Measurements from ENCODE around the gene MACROD2.

DNA sequence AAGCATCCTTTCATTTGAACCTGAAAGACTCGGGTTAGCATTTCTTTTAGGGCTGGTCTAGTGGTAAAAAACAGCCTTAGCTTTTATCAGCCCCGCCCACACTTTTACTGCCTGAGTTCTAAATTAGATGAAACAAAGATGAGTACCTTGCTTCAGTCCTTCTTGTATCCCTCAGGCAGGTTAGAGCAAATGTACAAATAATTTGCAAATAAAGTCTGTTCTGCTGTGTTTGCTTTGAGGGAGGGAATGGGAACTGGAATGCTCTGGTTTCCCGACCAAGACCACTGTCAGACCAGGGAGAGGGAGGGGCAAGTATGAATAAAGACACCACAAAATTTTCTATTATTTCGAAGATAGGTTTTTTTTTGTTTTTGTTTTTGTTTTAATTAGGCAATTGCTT lies 427.6 kb downstream of the MACROD2 start:
- TF ChIP-seq, protein P1, sequence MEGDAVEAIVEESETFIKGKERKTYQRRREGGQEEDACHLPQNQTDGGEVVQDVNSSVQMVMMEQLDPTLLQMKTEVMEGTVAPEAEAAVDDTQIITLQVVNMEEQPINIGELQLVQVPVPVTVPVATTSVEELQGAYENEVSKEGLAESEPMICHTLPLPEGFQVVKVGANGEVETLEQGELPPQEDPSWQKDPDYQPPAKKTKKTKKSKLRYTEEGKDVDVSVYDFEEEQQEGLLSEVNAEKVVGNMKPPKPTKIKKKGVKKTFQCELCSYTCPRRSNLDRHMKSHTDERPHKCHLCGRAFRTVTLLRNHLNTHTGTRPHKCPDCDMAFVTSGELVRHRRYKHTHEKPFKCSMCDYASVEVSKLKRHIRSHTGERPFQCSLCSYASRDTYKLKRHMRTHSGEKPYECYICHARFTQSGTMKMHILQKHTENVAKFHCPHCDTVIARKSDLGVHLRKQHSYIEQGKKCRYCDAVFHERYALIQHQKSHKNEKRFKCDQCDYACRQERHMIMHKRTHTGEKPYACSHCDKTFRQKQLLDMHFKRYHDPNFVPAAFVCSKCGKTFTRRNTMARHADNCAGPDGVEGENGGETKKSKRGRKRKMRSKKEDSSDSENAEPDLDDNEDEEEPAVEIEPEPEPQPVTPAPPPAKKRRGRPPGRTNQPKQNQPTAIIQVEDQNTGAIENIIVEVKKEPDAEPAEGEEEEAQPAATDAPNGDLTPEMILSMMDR (IDR thresholded peaks at IDR 0.05): no peak
- TF ChIP-seq POLR2A (IDR thresholded peaks at IDR 0.05) (no peak), EP300 (IDR thresholded peaks at IDR 0.05) (no peak), POLR2AphosphoS5 (IDR thresholded peaks at IDR 0.05) (no peak)

Data from suprapubic skin (tissue), 4 donors.